HEK293 (cell line): ENCODE measurements around the gene TTC33.

Experiments used
- CTCF ChIP-seq: fragments of 450-650 bp; formaldehyde crosslinking; IDR thresholded peaks from 2 replicates; pipeline ENCODE4 v1.5.1; 2016; ENCODE audit warnings: missing biosample characterization, missing genetic modification characterization
- KLF16 ChIP-seq: fragments of 450-650 bp; formaldehyde crosslinking; IDR thresholded peaks from 2 replicates; pipeline ENCODE4 v1.5.1; 2017; ENCODE audit warnings: missing biosample characterization, missing genetic modification characterization
- PRDM1 ChIP-seq: fragments of 450-650 bp; formaldehyde crosslinking; IDR thresholded peaks from 2 replicates; pipeline ENCODE4; 2016; ENCODE audit warnings: missing biosample characterization, missing genetic modification characterization
- ZFHX2 ChIP-seq: fragments of 450-650 bp; formaldehyde crosslinking; conservative IDR thresholded peaks from 2 replicates; pipeline ENCODE4 v1.5.1; 2016; ENCODE audit warnings: missing biosample characterization, missing genetic modification characterization
- ZNF302 ChIP-seq: fragments of 450-650 bp; formaldehyde crosslinking; IDR thresholded peaks from 2 replicates; pipeline ENCODE4 v1.5.1; 2016; ENCODE audit warnings: missing biosample characterization, missing genetic modification characterization, low read depth
- ZNF335 ChIP-seq: fragments of 450-650 bp; formaldehyde crosslinking; conservative IDR thresholded peaks from 2 replicates; pipeline ENCODE4 v1.5.1; 2016; ENCODE audit warnings: missing biosample characterization, missing genetic modification characterization
- ZNF48 ChIP-seq: fragments of 450-650 bp; formaldehyde crosslinking; IDR thresholded peaks from 2 replicates; pipeline ENCODE4 v1.5.1; 2016; ENCODE audit warnings: missing biosample characterization, missing genetic modification characterization
- ZNF548 ChIP-seq: fragments of 450-650 bp; formaldehyde crosslinking; IDR thresholded peaks from 2 replicates; pipeline ENCODE4 v1.5.1; 2016; ENCODE audit warnings: missing biosample characterization, missing genetic modification characterization
- ZNF670 ChIP-seq: fragments of 450-650 bp; formaldehyde crosslinking; IDR thresholded peaks from 2 replicates; pipeline ENCODE4 v1.5.1; 2016; ENCODE audit warnings: missing biosample characterization, missing genetic modification characterization, low read depth

- TF ChIP-seq CTCF (tag by site-specific recombination), result no peak
- TF ChIP-seq ZFHX2 (tag by site-specific recombination), result no peak
- no peak for TF ChIP-seq KLF16
- TF ChIP-seq ZNF302, result no peak
- TF ChIP-seq ZNF335 (tag by site-specific recombination), result no peak
- no peak for TF ChIP-seq PRDM1 (tag by site-specific recombination)
- no peak for TF ChIP-seq ZNF548 (tag by site-specific recombination)
- no peak for TF ChIP-seq ZNF670
- no peak for TF ChIP-seq ZNF48 (tag by site-specific recombination)
These were observed 234.5 kb downstream of the TTC33 start for GRCh38 chr5:40521108-40521785.
